CMK (cell line): ENCODE data around the gene SP6.
A peak's percentile ranks its signal among the peaks of the same experiment; 100 is the strongest.

Source experiments
- DNase-seq: peaks from one replicate; pipeline ENCODE4 v3.0.0-alpha.2; 2010; ENCODE audit warnings: low read depth

The SP6 gene

GRCh38 chr17:47834756-47835155 is 16.2 kb downstream of the SP6 start:
- DNase-seq: no peak

- peak; percentile 59 for DNase-seq
Measured at GRCh38 chr17:47831934-47832327, 19.0 kb downstream of the SP6 start.

GRCh38 chr17:47831003-47831933 is 19.7 kb downstream of the SP6 start, which contains the start of the genes LRRC46 and MRPL10:
Gene LRRC46, plus strand, starts transcription at chr17:47831670. Its CDS starts 320 bp downstream, at chr17:47831990.
Gene MRPL10, minus strand, starts transcription at chr17:47831541. Its CDS starts 30 bp downstream, at chr17:47831511.
- DNase-seq: peak; percentile 87

GRCh38 chr17:47830396-47831002 is 20.5 kb downstream of the SP6 start:
- DNase-seq: no peak

GRCh38 chr17:47829870-47830269 is 21.1 kb downstream of the SP6 start:
- no peak for DNase-seq

- DNase-seq: no peak
Measured at GRCh38 chr17:47823519-47823918, 27.4 kb downstream of the SP6 start.

GRCh38 chr17:47822785-47823184 is 28.2 kb downstream of the SP6 start:
- no peak for DNase-seq

- peak; percentile 77 for DNase-seq
Measured at GRCh38 chr17:47821424-47822391, 29.3 kb downstream of the SP6 start, which contains the start of gene OSBPL7. Gene OSBPL7, minus strand, starts transcription at chr17:47821794. Its CDS starts 1,516 bp downstream, at chr17:47820278.

GRCh38 chr17:47821031-47821423 is 29.9 kb downstream of the SP6 start:
- DNase-seq: no peak

GRCh38 chr17:47820033-47820789 is 30.8 kb downstream of the SP6 start:
- DNase-seq: no peak

GRCh38 chr17:47819475-47819874 is 31.5 kb downstream of the SP6 start:
- no peak for DNase-seq

GRCh38 chr17:47818002-47818695 is 32.8 kb downstream of the SP6 start:
- DNase-seq: no peak

- DNase-seq: no peak
Measured at GRCh38 chr17:47816947-47817346, 34.0 kb downstream of the SP6 start.

GRCh38 chr17:47816111-47816735 is 34.7 kb downstream of the SP6 start:
- DNase-seq: no peak

GRCh38 chr17:47815106-47815918 is 35.7 kb downstream of the SP6 start:
- DNase-seq: no peak

GRCh38 chr17:47813512-47814031 is 37.4 kb downstream of the SP6 start:
- no peak for DNase-seq

- DNase-seq: no peak
Measured at GRCh38 chr17:47813077-47813476, 37.9 kb downstream of the SP6 start.

- DNase-seq: no peak
Measured at GRCh38 chr17:47812146-47812920, 38.6 kb downstream of the SP6 start.
